Right atrium auricular region (tissue), 2 donors: ENCODE data around the gene SSRP1. TPM values are rescaled to one million over a fixed set of nuclear protein-coding genes. Genes with fewer than 3 reads are reported as not detected.
"Not testable (repeated sequence)": the region's sequence is repeated elsewhere in the genome, so short reads cannot be mapped to it uniquely, and the experiment has no call there.

Experiments
- DNase-seq: peaks from one replicate; pipeline ENCODE4 v3.0.0-alpha.2; 2019; ENCODE audit warnings: low spot score
- H3K27ac ChIP-seq, 2 donors: fragments of 200-600 bp; sonication (generic); 1 replicate in 1 of 2; 2 replicates in 1 of 2; pipeline ENCODE4 v1.5.1; 2016 to 2019
- H3K27me3 ChIP-seq, 2 donors: fragments of 200-600 bp; sonication (generic); one replicate each; pipeline versions ENCODE4 v1.5.1 to v1.6.0; 2017 to 2019
- H3K36me3 ChIP-seq: fragments of 200-600 bp; sonication (generic); one replicate; pipeline ENCODE4 v1.5.1; 2016
- H3K4me1 ChIP-seq, 2 donors: fragments of 200-600 bp; sonication (generic); one replicate each; pipeline versions ENCODE4 v1.5.1 to v1.6.0; 2017 to 2019
- H3K4me3 ChIP-seq, 2 donors: fragments of 200-600 bp; sonication (generic); 1 replicate in 1 of 2; 2 replicates in 1 of 2; pipeline ENCODE4 v1.5.1; 2017 to 2019; ENCODE audit warnings: mild to moderate bottlenecking in 1 of 2, moderate library complexity in 1 of 2
- H3K9me3 ChIP-seq, 2 donors: fragments of 200-600 bp; sonication (generic); one replicate each; pipeline ENCODE4 v1.5.1; 2019
- total RNA-seq, 2 donors: library from RNA; depleted of rRNA; stranded (reverse); fragments of >200 nt; gene quantifications; one replicate each; pipeline ENCODE4 v1.1.0, GENCODE V29; 2016
- TF ChIP-seq, protein P1 (sequence below), 2 donors: fragments of 200-600 bp; sonication (generic); IDR thresholded peaks; one replicate each; pipeline ENCODE4 v1.5.1; 2019; ENCODE audit warnings: antibody characterized with exemption in 2 of 2

The SSRP1 gene
- total RNA-seq, 2 donors from 2014 or later, result 42.3 to 54.3 TPM

DNA sequence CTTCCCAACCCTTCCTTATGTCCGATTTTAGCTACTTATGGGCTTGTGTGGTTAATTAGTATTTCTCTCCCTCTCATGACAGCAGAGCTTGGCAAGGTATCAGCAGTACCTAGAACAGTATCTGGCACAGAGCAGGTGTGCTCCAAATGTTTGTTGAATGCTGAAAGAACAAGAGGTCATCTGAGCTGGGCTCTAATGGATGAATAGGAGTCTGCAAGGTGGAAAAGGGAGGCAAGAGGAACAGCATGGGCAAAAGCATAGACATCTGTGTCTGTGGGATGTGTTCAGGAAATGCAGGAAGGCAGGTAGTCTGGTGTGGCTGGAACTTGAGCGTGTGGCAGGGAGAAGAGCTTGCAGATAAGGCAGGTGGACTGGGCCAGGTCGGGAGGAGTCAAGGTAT lies 26.2 kb upstream of the SSRP1 start:
- Histone ChIP-seq H3K36me3 (no peaks in the 10 kb centered on the region), H3K27ac (no peak overlapping the region), H3K9me3 (no peaks in the 10 kb centered on the region), H3K27me3 (no peaks in the 10 kb centered on the region), H3K4me1 (peaks cover 0 to 11% of the 10 kb centered on the region in 2 donors), H3K4me3 (no peak overlapping the region)
- TF ChIP-seq, protein P1, sequence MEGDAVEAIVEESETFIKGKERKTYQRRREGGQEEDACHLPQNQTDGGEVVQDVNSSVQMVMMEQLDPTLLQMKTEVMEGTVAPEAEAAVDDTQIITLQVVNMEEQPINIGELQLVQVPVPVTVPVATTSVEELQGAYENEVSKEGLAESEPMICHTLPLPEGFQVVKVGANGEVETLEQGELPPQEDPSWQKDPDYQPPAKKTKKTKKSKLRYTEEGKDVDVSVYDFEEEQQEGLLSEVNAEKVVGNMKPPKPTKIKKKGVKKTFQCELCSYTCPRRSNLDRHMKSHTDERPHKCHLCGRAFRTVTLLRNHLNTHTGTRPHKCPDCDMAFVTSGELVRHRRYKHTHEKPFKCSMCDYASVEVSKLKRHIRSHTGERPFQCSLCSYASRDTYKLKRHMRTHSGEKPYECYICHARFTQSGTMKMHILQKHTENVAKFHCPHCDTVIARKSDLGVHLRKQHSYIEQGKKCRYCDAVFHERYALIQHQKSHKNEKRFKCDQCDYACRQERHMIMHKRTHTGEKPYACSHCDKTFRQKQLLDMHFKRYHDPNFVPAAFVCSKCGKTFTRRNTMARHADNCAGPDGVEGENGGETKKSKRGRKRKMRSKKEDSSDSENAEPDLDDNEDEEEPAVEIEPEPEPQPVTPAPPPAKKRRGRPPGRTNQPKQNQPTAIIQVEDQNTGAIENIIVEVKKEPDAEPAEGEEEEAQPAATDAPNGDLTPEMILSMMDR (IDR thresholded peaks at IDR 0.05), result no peak
- DNase-seq, result no peak

DNA sequence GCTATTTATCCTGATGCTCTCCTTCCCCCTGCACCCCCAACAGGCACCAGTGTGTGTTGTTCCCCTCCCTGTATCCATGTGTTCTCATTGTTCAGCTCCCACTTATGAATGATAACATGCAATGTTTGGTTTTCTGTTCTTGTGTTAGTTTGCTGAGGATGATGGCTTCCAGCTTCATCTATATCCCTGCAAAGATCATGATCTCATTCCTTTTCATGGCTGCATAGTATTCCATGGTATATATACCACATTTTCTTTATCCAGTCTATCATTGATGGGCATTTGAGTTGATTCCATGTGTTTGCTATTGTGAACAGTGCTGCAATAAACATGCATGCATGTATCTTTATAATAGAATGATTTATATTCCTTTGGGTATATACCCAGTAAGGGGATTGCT lies 25.7 kb upstream of the SSRP1 start:
- DNase-seq, H3K36me3 ChIP-seq, H3K4me3 ChIP-seq, H3K9me3 ChIP-seq, H3K27me3 ChIP-seq, H3K27ac ChIP-seq: not testable (repeated sequence)
- H3K4me1 ChIP-seq, result peaks cover 0 to 11% of the 10 kb centered on the region in 2 donors

DNA sequence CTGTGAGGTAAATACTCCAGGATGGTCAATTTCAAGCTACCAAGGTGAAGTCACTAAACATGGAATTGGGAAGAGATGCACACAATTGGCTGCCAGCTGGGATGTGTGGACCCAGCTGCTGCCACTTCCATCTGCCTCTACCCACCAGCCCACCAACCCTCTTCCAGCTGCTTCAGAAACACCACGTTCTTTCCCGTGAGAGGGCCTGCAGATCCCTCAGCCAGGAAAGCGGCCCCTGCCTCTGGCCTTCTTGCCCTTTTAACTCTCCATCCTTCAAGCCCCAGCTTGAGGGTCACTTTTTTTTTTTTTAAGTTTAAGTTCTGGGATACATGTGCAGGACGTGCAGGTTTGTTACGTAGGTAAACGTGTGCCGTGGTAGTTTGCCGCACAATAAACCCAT lies 25.3 kb upstream of the SSRP1 start:
- Histone ChIP-seq H3K9me3 (no peaks in the 10 kb centered on the region), H3K4me1 (peaks cover 0 to 11% of the 10 kb centered on the region in 2 donors), H3K27me3 (no peaks in the 10 kb centered on the region), H3K27ac (no peak overlapping the region), H3K4me3 (no peak overlapping the region), H3K36me3 (no peaks in the 10 kb centered on the region)
- TF ChIP-seq, protein P1 (IDR thresholded peaks at IDR 0.05), result no peak
- no peak for DNase-seq

DNA sequence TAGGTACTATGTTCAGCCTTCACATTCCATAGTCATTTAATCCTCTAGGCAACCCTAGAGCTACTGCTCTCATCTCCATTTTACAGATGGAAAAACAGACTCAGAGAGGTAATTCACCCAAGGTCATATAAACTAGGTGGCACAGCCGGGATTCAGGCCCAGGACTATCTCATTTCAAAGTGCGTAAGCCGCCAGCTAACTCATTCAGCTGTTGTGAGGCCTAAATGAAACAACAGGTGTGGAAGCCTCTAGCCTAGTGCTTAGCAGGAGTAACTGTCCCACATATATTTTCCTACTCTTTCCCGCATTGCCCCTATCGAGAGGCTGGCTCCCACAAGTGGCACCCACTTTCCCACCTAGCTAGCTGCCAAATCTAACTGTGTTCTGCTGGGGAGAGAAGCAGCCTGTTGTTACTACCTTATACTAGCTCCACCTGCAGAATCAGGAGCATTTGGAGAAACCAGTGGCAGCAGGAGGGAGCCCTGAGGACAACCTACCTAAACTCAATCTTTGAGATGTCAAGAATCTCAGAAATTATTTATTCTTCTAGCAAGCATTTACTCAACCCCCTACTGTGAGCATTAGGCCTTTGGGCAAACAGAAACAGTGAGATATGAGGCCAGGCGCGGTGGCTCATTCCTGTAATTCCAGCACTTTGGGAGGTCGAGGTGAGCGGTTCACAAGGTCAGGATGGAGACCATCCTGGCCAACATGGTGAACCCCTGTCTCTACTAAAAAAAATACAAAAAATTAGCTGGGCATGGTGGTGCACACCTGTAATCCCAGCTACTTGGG lies 24.4 kb upstream of the SSRP1 start:
- DNase-seq, result no peak
- H3K4me1 ChIP-seq, result peaks cover 0 to 11% of the 10 kb centered on the region in 2 donors
- no peaks in the 10 kb centered on the region for H3K36me3 ChIP-seq
- H3K9me3 ChIP-seq, result no peaks in the 10 kb centered on the region
- H3K4me3 ChIP-seq, result no peak overlapping the region
- H3K27ac ChIP-seq, result no peak overlapping the region
- TF ChIP-seq, protein P1 (IDR thresholded peaks at IDR 0.05), result no peak
- H3K27me3 ChIP-seq, result no peaks in the 10 kb centered on the region

DNA sequence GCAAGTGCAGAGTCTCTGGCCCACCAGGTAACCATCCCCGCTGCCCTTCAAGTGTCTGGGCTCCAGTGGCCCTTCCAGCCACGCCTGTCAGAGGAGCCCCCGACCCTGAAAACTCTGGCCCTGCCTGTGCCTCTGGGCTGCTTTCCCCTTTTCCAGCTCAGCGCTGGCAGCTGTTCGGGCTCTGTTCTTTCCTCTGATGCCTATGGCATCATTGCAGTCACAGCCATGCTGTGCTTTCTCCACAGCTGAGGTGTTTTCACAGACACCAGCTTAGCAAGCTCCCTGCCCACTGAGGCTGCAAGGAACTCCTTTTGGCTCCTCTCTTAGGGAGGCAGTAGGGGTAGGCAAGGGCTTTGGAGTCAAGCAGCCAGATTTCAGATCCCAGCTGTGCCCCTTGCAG lies 23.7 kb upstream of the SSRP1 start:
- no peak overlapping the region for H3K27ac ChIP-seq
- H3K4me1 ChIP-seq, result peaks cover 0 to 11% of the 10 kb centered on the region in 2 donors
- no peak overlapping the region for H3K4me3 ChIP-seq
- no peaks in the 10 kb centered on the region for H3K9me3 ChIP-seq
- no peaks in the 10 kb centered on the region for H3K27me3 ChIP-seq
- H3K36me3 ChIP-seq, result no peaks in the 10 kb centered on the region
- TF ChIP-seq, protein P1 (IDR thresholded peaks at IDR 0.05), result no peak
- DNase-seq, result no peak

DNA sequence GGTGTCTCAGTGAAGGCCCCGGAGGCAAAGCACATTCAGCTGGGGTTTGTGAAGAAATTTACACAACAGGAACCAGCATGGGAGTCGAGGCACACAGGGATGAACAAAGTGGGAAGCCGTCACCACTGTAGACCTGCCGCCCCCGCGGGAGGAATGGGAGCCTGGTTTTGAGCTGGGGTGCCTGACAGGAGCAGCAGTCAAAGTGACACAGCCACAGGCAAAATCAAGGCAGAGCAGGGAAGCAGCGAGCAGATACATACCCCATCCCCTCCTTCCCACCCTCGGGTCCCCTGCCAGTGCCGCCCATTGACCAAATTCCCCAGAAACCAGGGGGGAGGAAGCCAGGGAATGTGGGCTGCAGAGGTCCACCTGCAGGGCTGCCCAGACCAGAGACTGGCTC lies 23.3 kb upstream of the SSRP1 start:
- peaks cover 0 to 11% of the 10 kb centered on the region in 2 donors for H3K4me1 ChIP-seq
- no peaks in the 10 kb centered on the region for H3K27me3 ChIP-seq
- no peaks in the 10 kb centered on the region for H3K36me3 ChIP-seq
- no peak overlapping the region for H3K27ac ChIP-seq
- no peaks in the 10 kb centered on the region for H3K9me3 ChIP-seq
- no peak overlapping the region for H3K4me3 ChIP-seq
- TF ChIP-seq, protein P1 (IDR thresholded peaks at IDR 0.05), result no peak
- DNase-seq, result no peak
